Ovary (tissue), 9 donors: ENCODE results near the gene DYRK1B. TPM values are rescaled to one million over a fixed set of nuclear protein-coding genes. Genes with fewer than 3 reads are reported as not detected.

Source experiments
- DNase-seq, 5 donors: peaks; one replicate each; pipeline ENCODE4 v3.0.0-alpha.2; 2019 to 2020
- H3K27ac ChIP-seq, 2 donors: fragments of 200-600 bp; one replicate each; pipeline versions ENCODE4 v1.5.1 to v1.8.0; 2019 to 2022
- H3K27me3 ChIP-seq: fragments of 200-600 bp; one replicate; pipeline ENCODE4 v1.8.0; 2022
- H3K36me3 ChIP-seq: fragments of 200-600 bp; sonication (generic); one replicate; pipeline ENCODE4 v1.5.1; 2019
- H3K4me1 ChIP-seq: one replicate; pipeline ENCODE4 v1.8.1; 2013; ENCODE audit warnings: mild to moderate bottlenecking, moderate library complexity; ENCODE audit not compliant: insufficient read depth
- H3K4me3 ChIP-seq: fragments of 200-600 bp; sonication (generic); one replicate; pipeline ENCODE4 v1.5.1; 2017
- H3K9me3 ChIP-seq, 2 donors: fragments of 200-600 bp in 1 of 2; sonication (generic) in 1 of 2; one replicate each; pipeline versions ENCODE4 v1.5.1 to v1.8.1; 2013 to 2019; ENCODE audit warnings: mild to moderate bottlenecking in 1 of 2, moderate library complexity in 1 of 2
- EP300 ChIP-seq: sonication (generic); formaldehyde crosslinking; IDR thresholded peaks from one replicate; pipeline ENCODE4 v1.6.1; 2017; ENCODE audit warnings: antibody characterized with exemption
- POLR2A ChIP-seq: fragments of 450-650 bp; IDR thresholded peaks from one replicate; pipeline ENCODE4 v1.6.1; 2017; ENCODE audit warnings: antibody characterized with exemption, mild to moderate bottlenecking, moderate library complexity
- WGBS, 3 donors: extraction: QIAGEN DNeasy Blood & Tissue Kit in 1 of 3; methylation state at CpG; one replicate each; pipeline versions ENCODE4 v1.1.5 to v1.1.7; 2013 to 2017; 5-methylcytosine and 5-hydroxymethylcytosine counted together
- intact Hi-C, 4 donors: fragments of 100-400 bp; cut with DNase I; formaldehyde crosslinking; loops; one replicate each; pipeline versions ENCODE4 v1.11.0 to v1.15.1; 2022 to 2023
- polyA plus RNA-seq, 2 donors: library from polyadenylated mRNA; stranded (reverse); fragments of 200-250 nt in 1 of 2; fragments of 350-450 nt in 1 of 2; fragmentation: Illumina TruSeq in 1 of 2; extraction: RNeasy Lipid Tissue Mini Kit (QIAGEN cat#74804) in 1 of 2; gene quantifications; one replicate each; pipeline ENCODE4 v1.2.3, GENCODE V29; 2013 to 2014
- total RNA-seq, 7 donors: library from RNA; depleted of rRNA in 2 of 7; stranded (reverse); fragments of >200 nt in 2 of 7; fragmentation: NEBNext Ultra II Directional in 3 of 7; extraction: Animal tissue kit (Norgen Biotek cat#: 25700) in 3 of 7; gene quantifications; one replicate each; pipeline versions ENCODE4 v1.1.0 to v1.2.4, GENCODE V29; 2016 to 2023
- TF ChIP-seq, protein P1 (sequence below), 3 donors: fragments of 450-650 bp in 2 of 3; fragments of 200-600 bp in 1 of 3; IDR thresholded peaks; one replicate each; pipeline versions ENCODE4 v1.5.1 to v1.8.0; 2016 to 2022; ENCODE audit warnings: antibody characterized with exemption in 3 of 3, mild to moderate bottlenecking in 1 of 3
- donor health status: DM: no; HTN: no; CAD: no; lungs with moderate emphysema.
- donor health status: DM: no; HTN: no; CAD: no.
- donor health status: Bipolar disorder and iron deficiency.
- donor health status: DM: yes; HTN: yes; CAD: no.
- donor health status: DM: no; HTN: no; CAD: no.
- donor health status: DM: yes; HTN: yes; CAD: no.

DYRK1B gene
- total and polyA plus RNA-seq, 9 donors: 10.1 to 31.0 (median 16.2) TPM

GRCh38 chr19:39797083-39797482 lies 36.9 kb downstream of the DYRK1B start:
- Histone ChIP-seq H3K4me1 (no peaks in the 10 kb centered on the region), H3K9me3 (no peaks in the 10 kb centered on the region), H3K27me3 (no peaks in the 10 kb centered on the region), H3K27ac (no peak overlapping the region), H3K36me3 (no peaks in the 10 kb centered on the region), H3K4me3 (no peak overlapping the region)
- 49 to 58% (median 51%) methylated on average over 2 of the region's 2 CpGs for WGBS, 3 donors
- TF ChIP-seq EP300 (no peak), POLR2A (no peak)
- TF ChIP-seq, protein P1, sequence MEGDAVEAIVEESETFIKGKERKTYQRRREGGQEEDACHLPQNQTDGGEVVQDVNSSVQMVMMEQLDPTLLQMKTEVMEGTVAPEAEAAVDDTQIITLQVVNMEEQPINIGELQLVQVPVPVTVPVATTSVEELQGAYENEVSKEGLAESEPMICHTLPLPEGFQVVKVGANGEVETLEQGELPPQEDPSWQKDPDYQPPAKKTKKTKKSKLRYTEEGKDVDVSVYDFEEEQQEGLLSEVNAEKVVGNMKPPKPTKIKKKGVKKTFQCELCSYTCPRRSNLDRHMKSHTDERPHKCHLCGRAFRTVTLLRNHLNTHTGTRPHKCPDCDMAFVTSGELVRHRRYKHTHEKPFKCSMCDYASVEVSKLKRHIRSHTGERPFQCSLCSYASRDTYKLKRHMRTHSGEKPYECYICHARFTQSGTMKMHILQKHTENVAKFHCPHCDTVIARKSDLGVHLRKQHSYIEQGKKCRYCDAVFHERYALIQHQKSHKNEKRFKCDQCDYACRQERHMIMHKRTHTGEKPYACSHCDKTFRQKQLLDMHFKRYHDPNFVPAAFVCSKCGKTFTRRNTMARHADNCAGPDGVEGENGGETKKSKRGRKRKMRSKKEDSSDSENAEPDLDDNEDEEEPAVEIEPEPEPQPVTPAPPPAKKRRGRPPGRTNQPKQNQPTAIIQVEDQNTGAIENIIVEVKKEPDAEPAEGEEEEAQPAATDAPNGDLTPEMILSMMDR (IDR thresholded peaks at IDR 0.05): no peak
- no peak for DNase-seq
- intact Hi-C loops: loop anchor here in 1 of 4 donors (10.0 kb wide), 1 partner anchor 168 kb away; no protein-coding TSS in a partner anchor

- WGBS, 3 donors: 22 to 31% (median 25%) methylated on average over 2 of the region's 2 CpGs
- intact Hi-C loops: loop anchor here in 1 of 4 donors (10.0 kb wide), 1 partner anchor 169 kb away; no protein-coding TSS in a partner anchor
- TF ChIP-seq, protein P1 (IDR thresholded peaks at IDR 0.05): no peak
- Histone ChIP-seq H3K4me3 (no peak overlapping the region), H3K27me3 (no peaks in the 10 kb centered on the region), H3K36me3 (no peaks in the 10 kb centered on the region), H3K9me3 (no peaks in the 10 kb centered on the region), H3K27ac (no peak overlapping the region), H3K4me1 (no peaks in the 10 kb centered on the region)
- no peak for DNase-seq
Observed at GRCh38 chr19:39796000-39796498, 37.9 kb downstream of the DYRK1B start.

DNA sequence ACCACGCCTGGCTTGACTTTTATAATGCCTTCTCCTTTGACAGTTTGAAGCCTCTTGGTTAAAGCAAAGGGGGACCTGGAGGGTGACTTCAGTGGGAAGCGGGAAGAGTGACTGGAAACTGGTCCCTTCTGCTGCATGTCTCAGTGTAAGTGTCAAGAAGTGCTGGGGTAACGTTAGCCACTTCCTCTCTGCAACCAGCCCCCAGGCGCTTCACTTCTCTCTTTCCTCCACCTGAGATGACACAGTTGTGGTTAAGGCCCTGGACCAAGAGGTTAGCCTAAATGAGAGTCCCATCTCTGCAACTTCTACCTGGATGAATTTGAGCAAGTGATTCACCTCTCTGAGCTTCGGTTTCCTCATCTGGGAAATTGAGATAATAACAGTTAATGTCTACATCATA lies 39.0 kb downstream of the DYRK1B start:
- TF ChIP-seq POLR2A: no peak
- TF ChIP-seq, protein P1 (IDR thresholded peaks at IDR 0.05): no peak
- no peak for TF ChIP-seq EP300
- no peaks in the 10 kb centered on the region for H3K36me3 ChIP-seq
- no peaks in the 10 kb centered on the region for H3K27me3 ChIP-seq
- no peaks in the 10 kb centered on the region for H3K4me1 ChIP-seq
- no peaks in the 10 kb centered on the region for H3K9me3 ChIP-seq
- H3K4me3 ChIP-seq: no peak overlapping the region
- WGBS, 3 donors: 62 to 67% (median 67%) methylated on average over 5 of the region's 5 CpGs
- H3K27ac ChIP-seq: no peak overlapping the region
- DNase-seq: no peak
- intact Hi-C loops: loop anchor here in 1 of 4 donors (10.0 kb wide), 1 partner anchor 170 kb away; no protein-coding TSS in a partner anchor

DNA sequence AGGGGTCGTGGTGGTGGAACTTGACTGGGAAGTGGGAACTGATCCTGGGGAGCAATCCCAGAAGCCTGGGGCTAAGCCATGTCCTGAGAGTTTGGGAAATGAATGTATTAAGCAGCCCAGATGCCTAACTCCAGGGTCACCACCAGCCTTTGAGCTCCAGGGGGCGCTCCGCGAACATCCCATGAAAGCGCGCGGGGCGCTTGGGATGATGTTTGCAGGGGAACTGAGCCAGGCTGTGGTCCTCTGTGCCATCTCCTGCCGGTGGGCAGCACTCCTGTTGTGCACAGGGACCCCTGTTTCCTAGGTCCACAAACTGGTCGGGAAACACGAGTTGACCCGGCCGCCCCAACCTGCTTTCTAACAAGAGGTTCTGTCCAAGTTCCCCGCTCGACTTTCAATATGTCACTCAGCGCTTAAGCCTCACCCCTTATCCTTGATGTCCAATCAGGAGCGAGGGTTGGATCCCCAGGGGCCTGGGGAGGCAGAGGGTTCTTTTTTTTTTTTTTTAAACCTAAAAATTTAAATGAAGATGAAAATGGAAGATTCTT lies 40.9 kb downstream of the DYRK1B start:
- no peaks in the 10 kb centered on the region for H3K27me3 ChIP-seq
- H3K4me1 ChIP-seq: no peaks in the 10 kb centered on the region
- H3K9me3 ChIP-seq: no peaks in the 10 kb centered on the region
- TF ChIP-seq EP300: no peak
- TF ChIP-seq, protein P1 (IDR thresholded peaks at IDR 0.05): peak; percentile 41 to 70 (median 50)
- H3K4me3 ChIP-seq: peak overlapping the region; percentile 33
- 0 to 1% (median 0%) methylated on average over 17 of the region's 17 CpGs for WGBS, 3 donors
- peak; percentile 45 to 81 (median 66) for DNase-seq
- intact Hi-C loops: loop anchor here in 1 of 4 donors (10.0 kb wide), 1 partner anchor 172 kb away; no protein-coding TSS in a partner anchor
- no peak overlapping the region for H3K27ac ChIP-seq
- H3K36me3 ChIP-seq: no peaks in the 10 kb centered on the region
